ENCODE measurements around the gene NUMB.

NUMB gene

DNA sequence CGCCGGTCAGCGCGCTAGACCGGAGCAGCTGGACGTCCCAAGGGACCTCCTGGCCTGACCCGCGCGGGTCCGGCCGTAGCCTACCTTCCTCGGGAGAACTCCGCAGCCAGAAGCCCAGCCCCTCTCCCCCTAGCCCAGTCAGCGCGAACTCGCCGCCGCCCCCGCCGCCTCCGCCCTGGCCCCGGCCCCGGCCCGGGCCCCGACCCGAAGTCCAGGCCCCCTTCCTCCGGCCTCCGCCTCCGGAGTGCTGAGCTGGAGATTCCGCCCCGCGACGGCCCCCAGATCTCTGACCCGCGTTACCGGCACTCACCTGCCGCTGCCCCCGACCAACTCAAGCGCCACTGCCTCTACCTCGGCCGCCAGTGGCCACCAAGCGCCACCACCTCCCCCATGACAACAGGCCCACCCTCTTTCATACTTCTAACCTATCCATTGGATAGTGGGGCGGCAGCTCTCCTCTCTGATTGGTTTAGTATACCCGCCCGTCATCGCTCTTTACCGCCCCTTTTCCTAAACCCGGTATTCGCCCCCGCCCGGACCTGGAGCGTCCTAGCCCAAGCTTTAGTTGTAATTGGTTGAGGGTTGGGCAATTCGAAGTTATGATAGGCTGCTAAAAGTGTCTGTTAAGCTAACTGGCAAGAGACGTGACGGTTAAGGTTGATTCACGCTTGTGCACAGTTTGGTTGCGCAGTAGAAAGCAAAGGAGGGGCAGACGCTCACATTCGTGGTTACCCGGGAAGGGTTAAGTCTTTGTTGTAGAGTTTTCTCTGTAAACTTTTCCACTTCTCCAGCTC is at the start of gene NUMB:
Gene NUMB (minus strand): TSS at position 364 of the 794 bp plus-strand sequence. CDS start 102,795 bp downstream, outside the sequence.
- in situ Hi-C loops (cut with MboI; ENCODE audit: low pct_unique_long_range_greater_than_20kb, low sequenced_read_pairs, unreplicated experiment) = no loop called here
- peak; percentile 97 for DNase-seq (ENCODE audit: low spot score)
- TF ChIP-seq, protein P1, sequence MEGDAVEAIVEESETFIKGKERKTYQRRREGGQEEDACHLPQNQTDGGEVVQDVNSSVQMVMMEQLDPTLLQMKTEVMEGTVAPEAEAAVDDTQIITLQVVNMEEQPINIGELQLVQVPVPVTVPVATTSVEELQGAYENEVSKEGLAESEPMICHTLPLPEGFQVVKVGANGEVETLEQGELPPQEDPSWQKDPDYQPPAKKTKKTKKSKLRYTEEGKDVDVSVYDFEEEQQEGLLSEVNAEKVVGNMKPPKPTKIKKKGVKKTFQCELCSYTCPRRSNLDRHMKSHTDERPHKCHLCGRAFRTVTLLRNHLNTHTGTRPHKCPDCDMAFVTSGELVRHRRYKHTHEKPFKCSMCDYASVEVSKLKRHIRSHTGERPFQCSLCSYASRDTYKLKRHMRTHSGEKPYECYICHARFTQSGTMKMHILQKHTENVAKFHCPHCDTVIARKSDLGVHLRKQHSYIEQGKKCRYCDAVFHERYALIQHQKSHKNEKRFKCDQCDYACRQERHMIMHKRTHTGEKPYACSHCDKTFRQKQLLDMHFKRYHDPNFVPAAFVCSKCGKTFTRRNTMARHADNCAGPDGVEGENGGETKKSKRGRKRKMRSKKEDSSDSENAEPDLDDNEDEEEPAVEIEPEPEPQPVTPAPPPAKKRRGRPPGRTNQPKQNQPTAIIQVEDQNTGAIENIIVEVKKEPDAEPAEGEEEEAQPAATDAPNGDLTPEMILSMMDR (IDR thresholded peaks at IDR 0.05; ENCODE audit: extremely low read depth, insufficient read depth, missing control alignments) = no peak

DNA sequence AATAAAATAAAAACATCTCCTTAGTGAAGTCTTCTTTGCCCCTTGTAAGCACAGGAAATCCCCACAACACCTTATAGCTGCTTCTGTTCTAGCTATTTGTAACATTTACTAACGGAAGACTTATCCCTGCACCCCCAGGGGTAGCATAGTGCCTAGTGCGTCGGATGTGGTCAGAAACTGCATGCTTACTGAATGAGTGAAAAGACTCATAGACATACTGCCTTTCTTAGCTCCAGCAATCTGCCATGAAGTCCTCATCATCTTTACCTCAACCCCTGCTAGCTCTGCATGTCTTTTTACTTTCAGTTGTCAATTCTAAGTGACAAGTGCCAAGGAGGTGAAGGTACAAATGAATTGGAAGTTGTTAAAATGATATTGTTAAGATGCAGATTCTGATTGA is 45.3 kb upstream of the NUMB start:
- in situ Hi-C loops (cut with MboI; ENCODE audit: low pct_unique_long_range_greater_than_20kb, low sequenced_read_pairs, unreplicated experiment) = loop anchor here (25.0 kb wide), 1 partner anchor 509 kb away; the partner anchor contains the start of genes BBOF1 and ENTPD5
- peak; percentile 53 for DNase-seq (ENCODE audit: low spot score)
- TF ChIP-seq, protein P1 (IDR thresholded peaks at IDR 0.05; ENCODE audit: extremely low read depth, insufficient read depth, missing control alignments) = no peak

DNA sequence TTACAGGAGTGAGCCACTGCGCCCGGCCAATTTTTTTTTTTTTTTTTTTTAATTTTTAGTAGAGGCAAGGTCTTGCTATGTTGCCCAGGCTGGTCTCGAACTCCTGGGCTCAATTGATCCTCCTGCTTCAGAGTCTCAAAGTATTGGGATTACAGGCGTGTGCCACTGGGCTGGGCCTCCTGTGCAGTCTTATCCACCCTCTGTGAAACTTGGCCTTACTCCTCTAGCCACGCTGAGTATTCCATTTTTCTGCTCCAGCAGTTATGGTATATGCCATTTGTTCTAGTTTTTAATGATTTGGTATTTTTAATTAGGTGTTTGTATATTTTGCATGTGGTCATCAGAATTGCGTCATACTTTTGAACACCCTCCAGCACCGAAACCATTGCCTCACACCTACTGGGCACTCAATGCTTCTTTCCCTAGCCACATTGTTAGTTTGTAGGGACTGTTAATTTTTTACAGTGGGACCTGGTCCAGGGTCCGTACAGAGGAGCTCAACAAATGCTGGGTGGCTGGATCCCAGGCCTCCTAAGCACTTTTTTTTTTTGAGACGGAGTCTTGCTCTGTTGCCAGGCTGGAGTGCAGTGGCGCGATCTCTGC is 43.8 kb upstream of the NUMB start:
- TF ChIP-seq, protein P1 (IDR thresholded peaks at IDR 0.05; ENCODE audit: extremely low read depth, insufficient read depth, missing control alignments) = no peak
- DNase-seq (ENCODE audit: low spot score) = no peak
- in situ Hi-C loops (cut with MboI; ENCODE audit: low pct_unique_long_range_greater_than_20kb, low sequenced_read_pairs, unreplicated experiment) = loop anchor here (25.0 kb wide), 1 partner anchor 510 kb away; the partner anchor contains the start of genes BBOF1 and ENTPD5

DNA sequence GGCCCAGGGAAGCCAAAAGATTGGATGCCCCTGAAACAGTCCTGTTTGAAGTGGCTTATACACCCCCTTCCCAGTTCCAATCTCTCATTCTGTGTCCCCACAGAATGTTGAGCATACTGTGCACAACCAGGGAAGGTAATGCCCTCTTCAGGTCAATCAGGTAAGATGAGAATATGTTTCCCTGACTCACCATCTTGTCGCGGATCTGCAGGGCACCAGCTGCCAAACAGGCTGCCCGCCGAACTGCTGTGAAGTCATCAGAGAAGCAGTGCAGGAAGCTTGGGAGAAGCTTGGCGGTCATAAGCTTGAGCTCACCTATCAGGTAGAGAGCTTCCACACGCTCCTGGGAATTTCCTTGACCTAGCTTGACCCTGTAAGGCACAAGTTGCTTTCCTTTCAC is 42.0 kb upstream of the NUMB start:
- TF ChIP-seq, protein P1 (IDR thresholded peaks at IDR 0.05; ENCODE audit: extremely low read depth, insufficient read depth, missing control alignments) = peak; percentile 17
- no peak for DNase-seq (ENCODE audit: low spot score)

DNA sequence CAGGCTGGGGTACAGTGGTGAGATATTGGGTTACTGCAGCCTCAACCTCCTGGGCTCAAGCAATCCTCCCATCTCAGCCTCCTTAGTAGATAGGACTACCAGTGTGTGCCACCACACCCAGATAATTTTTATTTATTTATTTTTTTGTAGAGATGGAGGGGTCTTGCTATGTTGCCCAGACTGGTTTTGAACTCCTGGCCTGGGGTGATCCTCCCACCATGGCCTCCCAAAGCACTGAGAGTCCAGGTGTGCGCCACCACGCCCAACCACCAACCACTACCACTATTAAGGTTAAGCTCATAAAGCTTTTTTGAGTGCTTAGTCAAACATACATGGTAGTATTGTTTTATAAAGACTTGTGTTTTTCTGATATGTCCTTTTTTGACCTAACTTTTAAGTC is 36.2 kb upstream of the NUMB start:
- no peak for DNase-seq (ENCODE audit: low spot score)
- in situ Hi-C loops (cut with MboI; ENCODE audit: low pct_unique_long_range_greater_than_20kb, low sequenced_read_pairs, unreplicated experiment) = no loop called here
- TF ChIP-seq, protein P1 (IDR thresholded peaks at IDR 0.05; ENCODE audit: extremely low read depth, insufficient read depth, missing control alignments) = no peak

More for the DNA sequence above, 42.0 kb upstream of the NUMB start:
- in situ Hi-C loops (cut with MboI; ENCODE audit: low pct_unique_long_range_greater_than_20kb, low sequenced_read_pairs, unreplicated experiment) = loop anchor here (25.0 kb wide), 1 partner anchor 512 kb away; the partner anchor contains the start of genes BBOF1 and ENTPD5

DNA sequence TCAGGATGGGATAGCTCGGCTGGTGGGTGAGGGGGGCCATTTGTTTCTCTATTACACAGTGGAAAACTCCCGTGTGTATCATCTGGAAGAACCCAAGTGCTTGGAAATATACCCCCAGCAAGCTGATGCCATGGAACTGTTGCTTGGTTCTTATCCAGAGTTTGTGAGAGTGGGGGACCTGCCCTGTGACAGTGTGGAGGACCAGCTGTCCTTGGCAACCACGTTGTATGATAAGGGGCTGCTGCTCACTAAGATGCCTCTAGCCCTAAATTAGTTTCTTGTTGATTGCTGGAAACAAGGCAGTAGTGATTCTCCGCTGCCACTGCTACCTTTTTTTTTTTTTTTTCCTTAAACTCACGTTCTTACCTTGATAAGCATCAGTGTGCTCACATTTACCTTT is 34.3 kb upstream of the NUMB start:
- TF ChIP-seq, protein P1 (IDR thresholded peaks at IDR 0.05; ENCODE audit: extremely low read depth, insufficient read depth, missing control alignments) = no peak
- in situ Hi-C loops (cut with MboI; ENCODE audit: low pct_unique_long_range_greater_than_20kb, low sequenced_read_pairs, unreplicated experiment) = no loop called here
- no peak for DNase-seq (ENCODE audit: low spot score)

Measured in GM13977 (cell line).